GM19025 (cell line): ENCODE data around the gene FALEC.

Source experiments
- ATAC-seq: cut with Tn5 transposase; IDR thresholded peaks from one replicate; pipeline ENCODE4 v1.9.1; 2021; ENCODE audit warnings: mild to moderate bottlenecking, low read depth, moderate library complexity; ENCODE audit not compliant: unreplicated experiment

The FALEC gene

GRCh38 chr1:150515328-150516049, at the start of gene FALEC:
FALEC (plus strand) TSS chr1:150515752.
- peak; percentile 97 for ATAC-seq

GRCh38 chr1:150466964-150467363, 48.6 kb upstream of the FALEC start:
- ATAC-seq, result no peak

GRCh38 chr1:150469291-150469690, 46.3 kb upstream of the FALEC start:
- no peak for ATAC-seq

- no peak for ATAC-seq
Measured at GRCh38 chr1:150472601-150473200, 42.9 kb upstream of the FALEC start.

GRCh38 chr1:150473659-150474058, 41.9 kb upstream of the FALEC start:
- ATAC-seq, result no peak

- ATAC-seq, result no peak
Measured at GRCh38 chr1:150474869-150475268, 40.7 kb upstream of the FALEC start.

GRCh38 chr1:150476754-150477153, 38.8 kb upstream of the FALEC start:
- ATAC-seq, result no peak

GRCh38 chr1:150477320-150477719, 38.2 kb upstream of the FALEC start:
- no peak for ATAC-seq

GRCh38 chr1:150477733-150478132, 37.8 kb upstream of the FALEC start:
- ATAC-seq, result no peak

- no peak for ATAC-seq
Measured at GRCh38 chr1:150479370-150479769, 36.2 kb upstream of the FALEC start.

- no peak for ATAC-seq
Measured at GRCh38 chr1:150479927-150480352, 35.6 kb upstream of the FALEC start.

- ATAC-seq, result no peak
Measured at GRCh38 chr1:150484431-150484830, 31.1 kb upstream of the FALEC start.

- no peak for ATAC-seq
Measured at GRCh38 chr1:150484861-150485260, 30.7 kb upstream of the FALEC start.

- ATAC-seq, result peak; percentile 99
Measured at GRCh38 chr1:150486966-150487762, 28.4 kb upstream of the FALEC start, which contains the start of gene TARS2. TARS2 (plus strand) TSS chr1:150487419; CDS start chr1:150487451, 32 bp downstream.

- no peak for ATAC-seq
Measured at GRCh38 chr1:150487763-150488115, 27.8 kb upstream of the FALEC start.

- ATAC-seq, result no peak
Measured at GRCh38 chr1:150493175-150493574, 22.4 kb upstream of the FALEC start.

GRCh38 chr1:150498342-150498741, 17.2 kb upstream of the FALEC start:
- no peak for ATAC-seq

- ATAC-seq, result no peak
Measured at GRCh38 chr1:150505431-150505830, 10.1 kb upstream of the FALEC start.

- no peak for ATAC-seq
Measured at GRCh38 chr1:150507912-150508864, 7.4 kb upstream of the FALEC start, which contains the start of gene ECM1. ECM1 (plus strand) TSS chr1:150508109; CDS start chr1:150508210, 101 bp downstream.

- ATAC-seq, result no peak
Measured at GRCh38 chr1:150508982-150509381, 6.6 kb upstream of the FALEC start.
